GM23338 (cell line): Measurements from ENCODE around the gene SH3TC1.

Experiments used
- CREB1 ChIP-seq: fragments of 250-450 bp; sonication (Bioruptor Pico); IDR thresholded peaks from 2 replicates; pipeline ENCODE4 v1.5.0; 2020; ENCODE audit warnings: low read depth, mild to moderate bottlenecking, moderate library complexity
- EZH2 ChIP-seq: fragments of 200-600 bp; sonication (generic); IDR thresholded peaks from one replicate; pipeline ENCODE4 v1.8.0; 2017; ENCODE audit warnings: antibody characterized with exemption, mild to moderate bottlenecking, low read depth; ENCODE audit not compliant: unreplicated experiment
- JUNB ChIP-seq: IDR thresholded peaks from one replicate; pipeline ENCODE4 v1.6.1; 2016; ENCODE audit warnings: antibody characterized with exemption; ENCODE audit not compliant: unreplicated experiment
- POLR2AphosphoS5 ChIP-seq: IDR thresholded peaks from 2 replicates; pipeline ENCODE4 v1.6.1; 2016; ENCODE audit warnings: antibody characterized with exemption, low read depth
- REST ChIP-seq: IDR thresholded peaks from one replicate; pipeline ENCODE4 v1.6.1; 2018; ENCODE audit warnings: antibody characterized with exemption; ENCODE audit not compliant: unreplicated experiment
- ZNF114 ChIP-seq: fragments of 250-450 bp; sonication (Bioruptor Pico); IDR thresholded peaks from 2 replicates; pipeline ENCODE4 v1.5.0; 2020; ENCODE audit warnings: mild to moderate bottlenecking, moderate library complexity
- TF ChIP-seq, protein P1 (sequence below), 2 experiments: fragments of 200-600 bp in 1 of 2; sonication (generic) in 1 of 2; conservative IDR thresholded peaks; 2 replicates each; pipeline versions ENCODE4 v1.5.1 to v1.6.1; 2016 to 2017; ENCODE audit warnings: antibody characterized with exemption in 2 of 2, low read depth in 2 of 2, mild to moderate bottlenecking in 2 of 2, moderate library complexity in 1 of 2
- TF ChIP-seq, protein P2 (sequence below): IDR thresholded peaks from 2 replicates; pipeline ENCODE4 v1.6.1; 2016; ENCODE audit warnings: antibody characterized with exemption

GRCh38 chr4:8229331-8229975 is 30.4 kb downstream of the SH3TC1 start:
- TF ChIP-seq, protein P1, sequence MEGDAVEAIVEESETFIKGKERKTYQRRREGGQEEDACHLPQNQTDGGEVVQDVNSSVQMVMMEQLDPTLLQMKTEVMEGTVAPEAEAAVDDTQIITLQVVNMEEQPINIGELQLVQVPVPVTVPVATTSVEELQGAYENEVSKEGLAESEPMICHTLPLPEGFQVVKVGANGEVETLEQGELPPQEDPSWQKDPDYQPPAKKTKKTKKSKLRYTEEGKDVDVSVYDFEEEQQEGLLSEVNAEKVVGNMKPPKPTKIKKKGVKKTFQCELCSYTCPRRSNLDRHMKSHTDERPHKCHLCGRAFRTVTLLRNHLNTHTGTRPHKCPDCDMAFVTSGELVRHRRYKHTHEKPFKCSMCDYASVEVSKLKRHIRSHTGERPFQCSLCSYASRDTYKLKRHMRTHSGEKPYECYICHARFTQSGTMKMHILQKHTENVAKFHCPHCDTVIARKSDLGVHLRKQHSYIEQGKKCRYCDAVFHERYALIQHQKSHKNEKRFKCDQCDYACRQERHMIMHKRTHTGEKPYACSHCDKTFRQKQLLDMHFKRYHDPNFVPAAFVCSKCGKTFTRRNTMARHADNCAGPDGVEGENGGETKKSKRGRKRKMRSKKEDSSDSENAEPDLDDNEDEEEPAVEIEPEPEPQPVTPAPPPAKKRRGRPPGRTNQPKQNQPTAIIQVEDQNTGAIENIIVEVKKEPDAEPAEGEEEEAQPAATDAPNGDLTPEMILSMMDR (conservative IDR thresholded peaks at IDR 0.05; ENCODE audit: low read depth in 2 of 2) = no peak
- TF ChIP-seq, protein P2, sequence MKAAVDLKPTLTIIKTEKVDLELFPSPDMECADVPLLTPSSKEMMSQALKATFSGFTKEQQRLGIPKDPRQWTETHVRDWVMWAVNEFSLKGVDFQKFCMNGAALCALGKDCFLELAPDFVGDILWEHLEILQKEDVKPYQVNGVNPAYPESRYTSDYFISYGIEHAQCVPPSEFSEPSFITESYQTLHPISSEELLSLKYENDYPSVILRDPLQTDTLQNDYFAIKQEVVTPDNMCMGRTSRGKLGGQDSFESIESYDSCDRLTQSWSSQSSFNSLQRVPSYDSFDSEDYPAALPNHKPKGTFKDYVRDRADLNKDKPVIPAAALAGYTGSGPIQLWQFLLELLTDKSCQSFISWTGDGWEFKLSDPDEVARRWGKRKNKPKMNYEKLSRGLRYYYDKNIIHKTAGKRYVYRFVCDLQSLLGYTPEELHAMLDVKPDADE = no peak
- TF ChIP-seq REST (no peak), POLR2AphosphoS5 (no peak), EZH2 (no peak), ZNF114 (no peak), CREB1 (CRISPR knock-in tag) (no peak), JUNB (no peak)
